ENCODE measurements around the gene RAI2.

The RAI2 gene

DNA sequence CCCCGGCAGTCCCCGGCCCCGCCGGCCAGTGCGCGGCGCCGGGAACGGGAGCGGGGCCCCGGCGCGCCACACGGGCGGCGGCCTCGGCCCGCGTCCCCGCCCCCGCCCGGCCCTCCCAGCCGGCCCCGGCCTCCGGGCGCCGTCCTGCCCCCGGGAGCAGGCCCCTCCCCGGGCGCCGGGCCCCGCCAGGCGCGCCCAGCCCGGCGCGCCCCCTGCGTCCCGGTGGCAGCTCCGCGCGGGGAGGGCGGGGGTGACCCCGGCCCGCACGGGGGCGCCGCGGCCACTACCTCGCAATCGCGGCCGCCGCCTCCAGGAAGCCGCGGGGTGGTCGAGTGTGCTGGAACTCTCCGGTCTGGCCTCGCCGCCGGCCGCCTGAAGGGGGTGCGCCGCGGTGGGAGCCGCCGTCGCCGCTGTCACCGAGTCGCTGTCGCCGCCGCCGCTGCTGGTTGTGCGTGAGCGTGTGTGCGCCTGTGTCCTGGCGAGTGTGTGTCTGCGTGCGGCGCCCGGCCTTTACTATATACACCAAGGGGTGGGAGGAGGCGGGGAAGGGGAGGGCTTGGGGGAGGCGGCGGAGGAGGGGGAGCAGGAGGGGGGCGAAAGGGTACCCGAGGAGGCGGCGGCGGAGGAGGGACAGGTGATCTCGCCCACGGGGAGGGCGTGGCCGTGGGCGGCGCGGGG is at the start of gene RAI2:
Gene RAI2, minus strand, starts transcription at position 488 of the 678 bp plus-strand sequence. CDS start 59,288 bp downstream, outside the sequence.
- no peak for DNase-seq

DNA sequence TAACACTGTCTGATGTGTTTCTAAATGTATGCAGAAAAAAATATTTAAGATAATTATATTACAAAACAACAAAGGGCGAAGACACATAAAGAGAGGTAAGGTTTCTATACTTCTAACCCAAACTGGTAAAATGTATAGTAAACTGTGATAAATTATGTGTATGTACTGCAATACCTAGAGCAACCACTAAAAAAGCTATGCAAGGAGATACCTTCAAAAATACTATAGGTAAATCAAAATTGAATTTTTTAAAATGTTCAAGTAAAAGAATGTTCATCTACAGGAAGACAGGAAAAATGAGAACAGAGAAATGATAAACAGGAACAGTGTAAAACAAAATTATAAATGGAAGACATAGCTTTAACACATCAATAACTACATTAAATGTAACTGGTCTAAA is 27.3 kb upstream of the RAI2 start:
- no peak for DNase-seq

DNA sequence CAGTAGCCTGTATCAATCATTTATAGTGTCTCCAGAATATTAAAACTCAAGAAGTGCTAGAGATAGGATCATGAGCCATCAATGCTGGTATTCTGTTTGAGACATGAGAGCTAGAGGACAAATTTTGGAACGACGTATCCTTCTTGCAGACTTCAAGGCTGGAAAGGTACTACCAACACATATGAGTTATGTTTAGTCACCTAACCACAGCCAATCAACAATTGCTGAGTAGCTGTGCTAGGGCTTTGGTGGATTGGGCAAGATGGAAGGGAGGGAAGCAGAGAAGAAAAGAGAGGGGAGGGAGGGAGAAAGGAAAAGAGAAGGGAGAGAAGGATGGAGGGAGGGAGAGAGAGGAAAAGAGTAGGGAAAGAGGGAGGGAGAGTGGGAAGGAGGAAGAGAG is 21.6 kb upstream of the RAI2 start:
- DNase-seq = no peak

DNA sequence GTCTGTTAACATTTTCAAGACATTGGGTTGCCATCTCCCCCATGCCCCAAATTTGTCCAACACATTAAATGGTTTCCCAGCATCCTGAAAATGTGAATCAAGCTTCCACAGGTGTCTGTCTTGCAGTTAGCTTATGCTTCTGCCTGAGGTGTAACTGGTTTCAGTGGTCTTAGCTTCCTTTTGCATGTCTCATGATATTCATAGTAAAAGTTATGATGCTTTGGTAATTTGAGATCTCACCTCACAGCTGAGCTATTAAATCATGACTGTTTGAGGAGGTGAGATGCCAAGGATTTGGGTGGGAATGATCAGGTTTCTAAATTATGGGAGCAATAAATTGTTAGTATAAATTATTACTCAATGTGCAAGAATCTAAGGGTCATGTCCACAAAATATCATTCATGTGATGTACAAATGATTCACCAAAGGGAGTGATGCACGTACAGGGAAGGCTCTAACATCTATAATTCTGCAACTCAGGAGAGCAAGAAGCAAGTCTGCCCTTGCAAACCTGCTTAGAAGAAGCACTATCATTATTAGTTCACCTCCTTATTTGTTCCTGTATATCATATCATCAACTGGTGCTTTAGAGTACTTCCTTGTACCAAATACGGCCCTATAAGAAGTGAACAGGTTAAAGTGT is 17.1 kb upstream of the RAI2 start:
- DNase-seq = no peak

DNA sequence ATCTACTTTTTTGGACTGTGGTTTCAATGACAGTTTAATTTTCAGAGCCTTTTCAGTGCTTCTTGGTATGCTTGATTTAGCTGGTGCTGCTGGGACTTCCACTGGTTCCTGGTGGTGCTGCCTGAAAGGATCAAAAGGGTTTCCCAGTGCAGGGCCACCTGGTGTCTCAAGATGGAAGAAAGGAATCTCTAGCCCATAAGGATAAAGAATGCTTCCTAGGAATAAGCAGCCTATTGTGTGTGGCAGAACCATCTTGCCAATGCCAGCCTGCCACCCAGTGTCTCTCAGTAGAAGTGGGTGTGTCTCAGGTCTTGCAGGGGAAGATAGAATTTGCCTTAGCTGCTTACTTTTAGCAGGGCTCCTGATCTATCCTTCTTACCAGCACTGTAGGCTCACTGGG is 15.0 kb upstream of the RAI2 start:
- DNase-seq = peak; percentile 4

DNA sequence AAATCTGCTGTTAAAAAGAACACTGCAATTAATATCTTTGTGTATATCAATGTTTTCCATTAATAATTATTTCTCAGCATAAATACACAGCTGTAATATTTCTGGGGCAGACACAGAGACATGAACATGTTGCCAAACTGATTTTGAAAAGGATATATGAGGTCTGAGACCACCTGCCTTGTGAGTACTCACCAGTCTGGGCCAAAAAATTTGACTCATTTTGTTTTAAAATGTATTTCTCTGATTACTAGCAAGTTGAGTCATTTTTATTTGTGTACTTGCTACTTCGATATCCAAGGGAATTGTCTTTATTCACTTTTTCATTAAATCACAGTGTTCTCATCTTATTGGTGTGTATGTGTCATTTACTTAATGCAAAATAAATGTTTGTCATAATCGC is 8.5 kb upstream of the RAI2 start:
- no peak for DNase-seq

DNA sequence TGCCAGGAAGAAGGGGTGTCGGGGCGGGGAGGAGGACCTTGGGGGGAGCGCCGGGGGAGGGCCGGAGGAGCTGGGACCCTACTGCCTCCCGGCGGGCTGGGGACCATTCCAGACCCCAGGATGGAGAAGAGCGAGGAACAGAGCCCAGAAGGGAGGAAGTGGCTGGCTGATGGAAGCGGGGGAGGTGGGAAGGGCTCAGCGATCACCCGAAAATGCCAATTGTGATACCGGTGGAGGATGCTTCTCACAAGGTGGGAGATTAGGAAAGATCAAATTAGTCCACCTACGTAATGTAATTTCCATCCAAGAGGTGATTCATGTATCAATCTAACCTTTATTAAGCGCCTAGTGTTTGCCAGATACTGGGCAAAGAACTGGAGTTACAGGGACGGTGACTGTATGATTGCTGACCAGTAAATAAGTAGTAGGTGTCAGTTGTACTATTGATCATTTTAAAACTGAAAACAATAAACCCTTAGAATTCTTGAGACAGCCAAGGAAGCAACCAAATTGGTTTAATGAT is 452 bp upstream of the RAI2 start:
- no peak for DNase-seq

DNA sequence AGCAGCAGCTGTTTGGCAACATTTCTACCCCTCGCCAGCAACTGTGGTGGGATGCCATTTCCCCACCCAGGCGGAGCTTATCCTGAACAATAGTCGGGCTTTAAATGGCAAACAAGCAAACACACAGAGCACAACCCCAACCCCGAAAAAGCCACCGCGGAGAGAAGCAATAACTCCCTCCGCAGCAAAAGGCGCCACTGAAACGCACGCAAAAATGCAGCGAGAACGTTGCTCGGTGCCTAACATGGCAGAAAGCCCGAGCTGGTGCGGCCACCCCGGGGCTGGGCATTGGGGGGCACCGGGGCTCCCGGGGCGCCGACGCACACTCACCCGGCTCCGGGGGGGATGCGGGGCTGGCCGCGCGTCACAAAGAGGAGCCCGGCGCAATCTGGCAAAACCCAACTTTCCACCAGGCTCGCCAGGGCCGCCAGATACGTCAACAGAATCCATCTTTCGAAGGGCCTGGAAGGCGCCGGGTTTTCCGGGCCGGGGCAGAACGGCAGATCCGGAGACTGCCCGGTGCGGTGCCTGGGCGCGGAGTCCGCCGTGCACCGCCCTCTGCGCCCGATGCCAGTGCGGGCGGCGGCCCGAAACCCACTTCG is 818 bp downstream of the RAI2 start:
- DNase-seq = no peak

DNA sequence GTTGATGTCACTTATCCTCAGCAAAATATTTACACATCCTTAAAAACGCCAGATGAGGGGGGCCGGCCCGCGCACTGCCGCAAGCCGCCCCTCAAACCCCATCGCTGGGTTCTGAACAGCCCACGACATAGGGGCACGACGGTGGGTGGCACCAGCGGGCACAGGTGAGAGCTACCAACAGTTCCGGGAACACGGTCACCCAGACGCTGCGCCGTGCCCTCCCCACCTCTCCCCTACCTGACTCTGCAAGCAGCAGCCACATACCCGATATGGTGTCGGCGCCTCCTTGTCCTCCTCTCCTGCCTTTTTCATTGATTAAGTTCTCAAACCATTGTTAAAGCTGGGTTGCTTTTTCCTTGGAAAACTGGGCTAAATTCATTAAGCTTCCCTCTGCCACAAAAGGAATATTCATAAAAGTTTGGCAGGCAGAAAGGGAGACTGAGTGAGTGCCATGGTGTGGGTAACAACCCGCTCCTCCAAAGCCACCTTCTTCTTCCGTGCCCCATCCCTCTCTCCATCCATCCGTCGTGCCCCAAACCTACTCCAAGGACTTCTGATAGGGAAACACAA is 1.4 kb downstream of the RAI2 start:
- DNase-seq = no peak

DNA sequence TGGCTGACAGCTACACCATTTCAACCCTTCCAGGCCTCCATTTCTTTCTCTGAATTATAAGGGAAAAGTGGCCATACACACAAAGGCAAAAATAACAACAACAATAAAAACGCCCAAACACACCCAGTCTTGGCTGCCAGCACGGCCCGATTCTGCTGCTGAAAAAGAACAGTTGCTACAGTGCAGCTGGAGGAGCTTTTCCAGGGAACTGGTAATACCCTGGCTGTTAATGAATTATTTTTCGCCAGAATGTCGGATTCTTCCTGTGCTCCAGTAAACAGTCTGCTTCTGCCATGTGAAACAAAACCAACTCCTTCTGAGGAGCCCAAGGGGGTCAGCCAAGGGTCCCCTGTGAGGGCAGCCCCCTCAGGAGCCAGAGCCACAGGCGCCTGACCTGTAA is 6.6 kb downstream of the RAI2 start:
- no peak for DNase-seq

DNA sequence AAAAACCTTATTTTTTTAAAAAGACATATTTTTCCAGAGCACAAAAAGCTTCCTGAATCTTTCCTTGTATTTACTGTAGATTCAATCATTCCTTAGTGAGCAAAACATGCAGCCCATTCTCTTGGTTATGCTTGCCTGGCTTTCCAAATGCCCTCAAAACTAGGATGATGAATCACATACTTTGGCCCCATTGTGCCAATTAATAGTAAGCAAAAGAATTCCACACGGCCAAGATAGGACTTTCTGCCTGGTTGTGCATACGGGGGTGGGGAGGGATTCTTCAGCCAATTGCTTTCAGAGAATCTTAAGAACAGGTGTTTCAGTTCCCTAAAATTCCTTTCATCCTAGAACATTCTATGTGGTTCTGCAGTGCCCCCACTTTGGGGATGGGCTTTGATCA is 7.0 kb downstream of the RAI2 start:
- DNase-seq = no peak

DNA sequence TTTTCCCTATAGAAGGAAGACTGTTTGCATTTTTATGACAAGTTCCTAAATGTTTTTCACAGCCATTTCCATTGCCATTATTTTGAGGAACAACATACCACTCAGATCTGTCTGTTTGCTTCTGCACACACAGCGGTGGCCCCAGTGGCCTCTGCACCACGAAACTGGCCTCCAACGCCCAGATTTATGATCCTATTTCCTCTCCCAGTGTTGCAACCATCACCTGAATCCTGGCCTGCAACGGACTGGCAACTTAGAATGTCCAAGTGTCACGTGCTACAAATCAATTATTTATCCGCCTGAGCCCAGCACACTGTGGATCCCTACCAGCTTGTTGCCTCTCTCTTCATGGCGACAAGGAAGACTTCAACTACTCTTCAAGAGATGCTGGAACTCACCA is 9.2 kb downstream of the RAI2 start:
- no peak for DNase-seq

DNA sequence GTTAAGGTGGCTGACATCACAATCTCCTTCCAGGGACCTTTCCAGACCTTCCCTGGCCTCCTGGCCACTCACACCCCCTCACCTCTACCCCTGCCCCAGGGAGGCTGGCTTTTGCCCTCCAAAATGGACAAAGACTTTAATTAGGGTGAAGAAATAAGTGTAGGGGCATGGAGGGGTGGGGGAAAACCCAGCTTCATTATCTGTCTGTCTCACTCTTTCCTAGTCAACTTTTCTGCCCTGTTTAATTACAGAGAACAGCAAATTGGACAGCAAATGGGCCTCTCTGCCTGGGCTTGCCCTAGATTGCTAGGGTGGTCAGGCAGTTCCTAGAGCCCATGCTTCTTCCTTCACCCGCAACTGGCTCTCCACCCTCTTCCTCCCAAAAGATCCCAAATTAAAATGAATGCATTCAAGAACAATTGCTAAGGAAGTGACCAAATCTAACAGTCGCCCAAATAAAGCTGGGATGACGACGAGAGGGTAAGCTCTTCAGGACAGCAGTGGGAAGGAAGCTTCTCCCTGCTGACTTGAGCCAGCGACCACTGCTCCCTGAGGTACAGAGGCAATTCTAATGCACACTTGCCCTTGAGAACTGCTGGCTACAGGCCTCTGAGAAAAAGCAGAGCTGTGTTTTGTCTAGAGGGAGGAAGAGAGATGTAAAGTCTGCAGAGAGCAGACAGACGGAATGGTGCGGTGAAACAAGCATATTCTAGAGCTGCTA is 12.4 kb downstream of the RAI2 start:
- no peak for DNase-seq

DNA sequence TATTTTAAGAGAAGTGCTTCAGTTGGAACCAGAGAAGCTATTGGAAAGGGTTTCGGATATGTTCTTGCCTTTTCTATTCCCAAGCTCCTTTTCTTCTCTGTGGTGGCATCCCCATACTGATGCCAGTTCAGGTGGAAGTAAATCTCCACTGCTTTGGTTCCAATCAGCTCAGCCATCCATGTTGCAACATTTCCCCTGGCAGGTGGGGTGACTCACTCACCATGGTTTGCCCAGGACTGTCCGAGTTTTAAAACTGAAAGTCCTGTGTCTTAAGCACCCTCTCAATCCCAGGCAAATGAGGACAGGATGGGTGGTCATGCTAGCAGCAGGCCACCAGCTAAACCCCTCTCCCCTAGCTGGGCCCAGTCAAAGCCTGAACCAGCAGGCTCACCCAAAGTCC is 15.1 kb downstream of the RAI2 start:
- DNase-seq = no peak

DNA sequence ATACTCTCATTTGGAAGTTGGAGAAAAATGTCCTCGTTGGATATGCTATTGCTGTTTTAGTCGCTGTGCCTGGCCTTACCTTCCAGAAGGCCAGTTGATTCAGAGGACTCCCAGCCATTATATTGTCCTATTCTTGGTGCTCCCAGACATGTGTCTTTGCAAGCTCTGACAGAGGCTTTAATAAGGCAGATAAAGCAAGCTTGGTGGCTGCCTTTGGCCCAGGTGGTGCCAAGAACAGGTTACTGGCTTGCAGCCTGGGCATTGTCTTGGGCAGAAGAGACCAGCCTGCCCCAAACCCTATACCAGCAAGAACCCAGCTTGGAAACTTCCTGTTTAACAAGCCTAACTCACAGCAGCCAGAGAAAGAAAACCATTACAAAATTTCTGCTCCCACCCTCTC is 16.9 kb downstream of the RAI2 start:
- no peak for DNase-seq

DNA sequence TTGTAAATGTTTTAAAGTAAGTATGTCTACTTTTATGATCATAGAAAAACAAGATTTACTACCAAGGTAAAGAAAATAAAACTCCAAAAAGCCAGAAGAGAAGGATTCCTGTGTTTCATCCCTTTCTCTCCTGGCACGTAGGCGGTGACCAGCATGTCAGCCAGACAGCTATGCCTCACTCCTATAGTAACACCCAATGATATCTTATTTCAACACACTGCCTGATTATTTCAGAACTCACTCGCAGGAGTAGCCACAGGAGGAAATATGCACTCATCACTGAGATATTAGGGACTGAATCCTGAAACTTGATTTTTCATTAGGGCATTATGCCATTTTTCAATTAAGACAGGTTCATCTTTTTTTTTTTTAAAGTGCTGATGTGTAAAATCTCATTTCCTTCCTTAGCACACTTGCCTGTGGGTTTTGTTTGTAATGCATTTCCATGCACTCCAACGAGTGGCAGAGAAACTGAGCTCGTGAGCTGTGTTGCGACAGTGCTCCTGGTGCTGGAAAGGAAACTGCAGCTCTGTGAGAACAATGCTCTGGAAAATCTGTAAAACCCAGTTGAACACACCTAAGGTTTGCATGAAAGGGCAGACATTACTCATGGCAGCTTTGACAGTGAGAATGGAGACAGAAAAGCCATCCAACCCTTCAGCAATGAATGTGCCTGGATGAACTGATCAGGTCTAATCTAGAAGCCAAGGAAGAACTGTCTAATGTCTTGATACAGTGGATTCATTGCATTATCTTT is 18.2 kb downstream of the RAI2 start:
- DNase-seq = no peak

DNA sequence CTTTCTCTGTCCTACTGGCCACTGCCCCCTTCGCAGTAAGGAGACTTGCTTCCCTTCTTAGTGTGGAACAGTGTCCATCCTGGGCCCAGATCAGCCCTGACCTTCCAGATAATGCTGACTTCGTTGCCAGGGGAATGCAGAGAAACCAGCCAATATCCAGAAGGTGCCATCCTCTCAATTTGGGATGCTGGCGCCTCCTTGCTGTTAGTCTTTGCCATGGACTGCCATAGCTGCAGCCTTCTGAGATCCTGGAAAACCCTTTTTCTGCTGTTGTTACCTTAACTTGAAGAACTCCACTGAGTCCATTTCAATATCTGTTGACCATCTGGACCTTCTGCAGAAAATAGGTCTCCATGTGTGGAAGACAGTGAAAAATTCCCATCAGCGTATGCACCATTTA is 21.8 kb downstream of the RAI2 start:
- DNase-seq = no peak

DNA sequence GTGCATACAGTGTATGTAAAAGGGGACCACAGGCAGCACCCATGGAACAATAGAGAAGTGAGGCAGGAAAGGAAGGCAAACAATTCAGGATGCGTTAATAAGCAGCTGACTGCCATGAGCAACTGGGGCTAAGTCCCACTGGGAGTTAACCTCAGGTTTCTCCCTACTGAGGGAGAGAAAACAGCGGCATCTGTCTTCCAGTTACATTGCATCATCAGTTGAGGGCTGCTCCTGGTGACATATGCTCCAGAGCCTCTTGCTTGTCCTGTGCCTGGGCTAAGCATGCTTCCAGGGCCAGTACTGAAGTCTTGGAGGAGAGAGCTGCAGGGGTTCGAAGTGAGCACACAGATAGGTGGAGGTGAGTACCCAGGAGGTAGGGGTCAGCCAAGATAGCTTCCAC is 24.3 kb downstream of the RAI2 start:
- DNase-seq = no peak

DNA sequence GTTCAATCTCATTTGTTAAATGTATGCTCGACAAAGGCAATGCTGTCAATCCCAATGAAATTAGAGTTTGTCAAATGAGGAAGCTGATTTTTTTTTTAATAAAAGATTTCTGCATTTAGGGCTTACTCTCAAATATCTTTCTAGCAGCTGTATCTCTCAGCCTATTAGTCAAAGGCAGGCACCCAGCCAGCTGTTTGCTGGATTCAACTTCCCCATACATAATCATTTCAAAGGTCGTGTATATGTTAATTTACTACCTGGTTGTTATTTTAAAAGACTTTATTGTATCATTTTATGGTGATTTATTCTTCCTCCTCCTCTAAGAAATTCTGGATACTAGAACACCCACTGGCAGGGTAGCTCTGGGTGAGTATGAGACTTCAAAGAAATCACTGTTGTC is 27.1 kb downstream of the RAI2 start:
- DNase-seq = no peak

DNA sequence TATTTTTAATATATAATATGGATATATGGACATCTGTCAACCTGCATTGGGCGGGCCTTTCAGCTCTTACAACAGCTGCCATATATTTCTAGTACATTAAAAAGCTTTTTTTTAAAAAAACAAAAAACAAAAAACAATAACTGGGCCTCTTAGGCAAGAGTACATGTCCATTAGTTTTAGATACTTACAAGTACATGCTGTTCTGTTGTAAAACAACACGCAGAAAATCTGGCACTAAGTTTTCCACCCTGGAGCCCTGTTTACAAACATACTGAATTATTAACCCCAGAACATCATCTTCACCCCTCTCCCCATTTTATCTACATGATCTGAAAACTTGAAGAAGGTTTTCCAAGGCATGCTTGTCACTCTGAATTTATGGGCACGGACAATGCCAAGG is 29.8 kb downstream of the RAI2 start:
- DNase-seq = no peak

DNA sequence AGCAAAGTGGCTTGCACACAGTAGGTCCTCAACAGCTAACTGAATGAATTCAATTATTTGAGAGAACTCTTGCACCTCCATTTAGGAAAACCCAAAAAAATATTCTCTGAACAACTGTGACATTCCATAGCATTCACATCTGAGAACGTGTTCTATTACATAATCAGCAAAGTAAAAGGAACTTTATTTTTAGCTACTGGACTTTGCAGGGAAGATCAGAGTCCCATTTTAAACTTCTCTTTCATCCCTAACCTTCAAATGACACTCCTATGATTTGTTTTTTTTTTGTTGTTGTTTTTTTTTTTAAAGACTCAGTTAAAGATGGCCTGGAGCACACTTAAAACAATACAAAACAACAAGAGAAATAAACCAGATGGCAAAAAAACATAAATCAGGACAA is 30.9 kb downstream of the RAI2 start:
- no peak for DNase-seq

DNA sequence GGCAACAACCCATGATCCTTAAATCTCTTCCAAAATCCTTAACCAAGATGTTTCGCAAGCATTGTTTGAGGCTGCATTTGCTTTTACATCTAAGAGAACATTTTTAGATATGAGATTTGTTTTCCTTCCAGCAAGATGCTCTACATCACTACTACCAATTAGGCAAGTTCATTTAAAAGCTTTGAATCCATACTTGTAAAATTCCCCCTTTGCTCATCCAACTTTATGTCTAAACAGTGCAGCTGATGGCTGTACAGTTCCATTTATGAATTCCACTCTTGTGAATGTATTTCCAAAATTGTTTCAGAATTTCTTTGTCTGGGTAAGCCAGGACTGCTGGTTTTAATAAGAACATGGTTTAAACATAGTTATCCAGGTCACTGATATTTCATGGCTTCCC is 31.5 kb downstream of the RAI2 start:
- no peak for DNase-seq

DNA sequence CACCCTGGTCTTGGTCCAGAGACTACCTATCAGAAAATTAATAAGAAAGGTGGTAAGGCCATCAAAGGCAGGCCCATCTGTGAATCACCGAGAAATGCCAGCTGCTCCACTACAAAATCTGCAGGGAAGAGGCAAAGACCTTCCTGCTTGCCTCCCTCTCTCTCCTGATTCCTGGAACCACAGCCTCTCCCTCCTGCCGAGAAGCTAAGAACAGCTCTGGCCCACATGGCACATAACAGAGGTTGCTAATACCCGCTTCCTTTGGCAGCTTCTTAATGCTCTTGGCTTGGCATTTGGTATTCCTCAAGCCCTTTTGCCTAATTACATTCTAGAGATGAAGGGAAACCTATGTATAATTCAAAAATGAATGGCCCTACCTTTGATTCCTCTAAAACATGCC is 32.9 kb downstream of the RAI2 start:
- DNase-seq = no peak

Data from COR-L47 (cell line).